Esophagus muscularis mucosa (tissue), 4 donors: ENCODE measurements around the gene RYR1.

Source experiments
- EP300 ChIP-seq: sonication (generic); formaldehyde crosslinking; IDR thresholded peaks from one replicate; pipeline ENCODE4 v1.6.1; 2017; ENCODE audit warnings: antibody characterized with exemption
- POLR2A ChIP-seq: fragments of 450-650 bp; IDR thresholded peaks from one replicate; pipeline ENCODE4 v1.6.1; 2017; ENCODE audit warnings: antibody characterized with exemption, moderate library complexity, mild to moderate bottlenecking, low read depth
- TF ChIP-seq, protein P1 (sequence below), 3 experiments: fragments of 200-600 bp in 2 of 3; fragments of 450-650 bp in 1 of 3; sonication (generic) in 2 of 3; IDR thresholded peaks; one replicate each; pipeline ENCODE4 v1.5.1; 2017 to 2019; ENCODE audit warnings: antibody characterized with exemption in 3 of 3, mild to moderate bottlenecking in 2 of 3, moderate library complexity in 1 of 3

DNA sequence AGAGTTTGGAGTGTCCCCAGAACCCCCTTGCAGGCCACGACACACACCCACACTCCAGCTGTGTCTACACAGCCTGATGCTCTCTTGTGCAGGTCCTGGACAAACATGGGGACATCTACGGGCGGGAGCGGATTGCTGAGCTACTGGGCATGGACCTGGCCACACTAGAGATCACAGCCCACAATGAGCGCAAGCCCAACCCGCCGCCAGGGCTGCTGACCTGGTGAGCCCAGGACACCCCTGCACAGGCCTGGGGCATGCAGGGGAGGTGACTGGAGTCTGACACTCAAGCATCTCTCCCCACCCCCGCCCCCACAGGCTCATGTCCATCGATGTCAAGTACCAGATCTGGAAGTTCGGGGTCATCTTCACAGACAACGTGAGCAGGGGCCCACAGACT, 144.3 kb downstream of the RYR1 start:
- TF ChIP-seq POLR2A: no peak
- TF ChIP-seq, protein P1, sequence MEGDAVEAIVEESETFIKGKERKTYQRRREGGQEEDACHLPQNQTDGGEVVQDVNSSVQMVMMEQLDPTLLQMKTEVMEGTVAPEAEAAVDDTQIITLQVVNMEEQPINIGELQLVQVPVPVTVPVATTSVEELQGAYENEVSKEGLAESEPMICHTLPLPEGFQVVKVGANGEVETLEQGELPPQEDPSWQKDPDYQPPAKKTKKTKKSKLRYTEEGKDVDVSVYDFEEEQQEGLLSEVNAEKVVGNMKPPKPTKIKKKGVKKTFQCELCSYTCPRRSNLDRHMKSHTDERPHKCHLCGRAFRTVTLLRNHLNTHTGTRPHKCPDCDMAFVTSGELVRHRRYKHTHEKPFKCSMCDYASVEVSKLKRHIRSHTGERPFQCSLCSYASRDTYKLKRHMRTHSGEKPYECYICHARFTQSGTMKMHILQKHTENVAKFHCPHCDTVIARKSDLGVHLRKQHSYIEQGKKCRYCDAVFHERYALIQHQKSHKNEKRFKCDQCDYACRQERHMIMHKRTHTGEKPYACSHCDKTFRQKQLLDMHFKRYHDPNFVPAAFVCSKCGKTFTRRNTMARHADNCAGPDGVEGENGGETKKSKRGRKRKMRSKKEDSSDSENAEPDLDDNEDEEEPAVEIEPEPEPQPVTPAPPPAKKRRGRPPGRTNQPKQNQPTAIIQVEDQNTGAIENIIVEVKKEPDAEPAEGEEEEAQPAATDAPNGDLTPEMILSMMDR (IDR thresholded peaks at IDR 0.05): no peak
- no peak for TF ChIP-seq EP300
